ENCODE measurements around the gene ACOXL.

The ACOXL gene

DNA sequence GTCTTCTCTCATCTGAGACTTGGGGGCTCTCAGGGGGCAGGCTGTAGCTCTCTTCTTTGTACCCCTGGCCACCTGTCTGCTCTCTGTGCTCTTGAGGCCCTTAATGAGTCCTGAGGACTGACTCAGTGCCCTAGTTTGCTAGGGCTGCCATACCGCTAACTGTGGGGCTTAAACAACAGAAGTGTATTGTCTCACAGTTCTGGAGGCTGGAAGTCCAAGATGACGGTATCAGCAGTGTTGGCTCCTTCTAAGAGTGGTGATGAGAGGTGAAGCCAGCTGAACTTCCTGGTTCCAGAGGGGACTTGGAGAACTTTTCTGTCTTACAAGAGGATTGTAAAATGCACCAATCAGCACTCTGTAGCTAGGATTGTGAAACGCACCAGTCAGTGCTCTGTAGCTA, 67.0 kb downstream of the ACOXL start:
- no peak for DNase-seq (ENCODE audit: low spot score)

DNA sequence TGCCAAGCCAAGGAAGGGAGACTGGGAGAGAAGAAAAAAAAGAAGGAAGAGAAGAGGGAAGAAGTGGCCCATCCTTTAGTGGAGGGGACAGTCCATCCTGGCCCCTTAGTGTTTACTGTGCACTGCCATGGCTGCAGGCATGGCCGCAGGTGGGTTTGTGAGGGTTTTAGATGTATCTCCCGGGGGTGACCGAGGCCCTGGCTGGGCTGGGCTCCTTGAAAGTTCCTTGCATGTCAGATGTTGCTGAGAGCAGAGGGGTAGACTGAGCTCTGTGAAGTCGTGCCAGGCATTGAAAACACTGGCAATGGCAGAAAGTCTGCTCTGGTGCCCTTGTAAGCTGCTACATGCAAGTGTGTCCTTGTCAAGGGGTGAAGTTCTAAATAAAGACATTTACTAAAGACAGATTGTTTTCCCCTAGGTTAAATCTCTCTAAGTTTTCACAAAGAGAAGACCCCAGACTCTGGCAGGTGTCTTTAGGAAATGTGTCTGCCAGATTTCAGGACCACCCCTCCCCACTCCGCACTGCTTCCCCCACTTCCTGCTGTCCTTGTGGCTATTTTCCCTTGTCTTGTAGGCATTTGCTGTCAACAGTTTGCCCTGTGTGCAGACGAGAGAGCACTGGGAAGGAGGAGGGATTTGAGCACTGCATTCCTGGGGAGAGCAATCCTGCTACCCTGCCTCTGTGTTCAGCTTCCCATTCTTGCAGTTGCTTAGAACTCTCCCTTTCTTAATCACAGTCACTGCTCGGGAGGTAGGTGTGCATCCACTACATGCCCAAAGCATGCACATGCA, 68.4 kb downstream of the ACOXL start:
- TF ChIP-seq, protein P1, sequence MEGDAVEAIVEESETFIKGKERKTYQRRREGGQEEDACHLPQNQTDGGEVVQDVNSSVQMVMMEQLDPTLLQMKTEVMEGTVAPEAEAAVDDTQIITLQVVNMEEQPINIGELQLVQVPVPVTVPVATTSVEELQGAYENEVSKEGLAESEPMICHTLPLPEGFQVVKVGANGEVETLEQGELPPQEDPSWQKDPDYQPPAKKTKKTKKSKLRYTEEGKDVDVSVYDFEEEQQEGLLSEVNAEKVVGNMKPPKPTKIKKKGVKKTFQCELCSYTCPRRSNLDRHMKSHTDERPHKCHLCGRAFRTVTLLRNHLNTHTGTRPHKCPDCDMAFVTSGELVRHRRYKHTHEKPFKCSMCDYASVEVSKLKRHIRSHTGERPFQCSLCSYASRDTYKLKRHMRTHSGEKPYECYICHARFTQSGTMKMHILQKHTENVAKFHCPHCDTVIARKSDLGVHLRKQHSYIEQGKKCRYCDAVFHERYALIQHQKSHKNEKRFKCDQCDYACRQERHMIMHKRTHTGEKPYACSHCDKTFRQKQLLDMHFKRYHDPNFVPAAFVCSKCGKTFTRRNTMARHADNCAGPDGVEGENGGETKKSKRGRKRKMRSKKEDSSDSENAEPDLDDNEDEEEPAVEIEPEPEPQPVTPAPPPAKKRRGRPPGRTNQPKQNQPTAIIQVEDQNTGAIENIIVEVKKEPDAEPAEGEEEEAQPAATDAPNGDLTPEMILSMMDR (IDR thresholded peaks at IDR 0.05; ENCODE audit: extremely low read depth, missing control alignments) = no peak

More for the DNA sequence above, 67.0 kb downstream of the ACOXL start:
- TF ChIP-seq, protein P1 (IDR thresholded peaks at IDR 0.05; ENCODE audit: extremely low read depth, missing control alignments) = no peak

DNA sequence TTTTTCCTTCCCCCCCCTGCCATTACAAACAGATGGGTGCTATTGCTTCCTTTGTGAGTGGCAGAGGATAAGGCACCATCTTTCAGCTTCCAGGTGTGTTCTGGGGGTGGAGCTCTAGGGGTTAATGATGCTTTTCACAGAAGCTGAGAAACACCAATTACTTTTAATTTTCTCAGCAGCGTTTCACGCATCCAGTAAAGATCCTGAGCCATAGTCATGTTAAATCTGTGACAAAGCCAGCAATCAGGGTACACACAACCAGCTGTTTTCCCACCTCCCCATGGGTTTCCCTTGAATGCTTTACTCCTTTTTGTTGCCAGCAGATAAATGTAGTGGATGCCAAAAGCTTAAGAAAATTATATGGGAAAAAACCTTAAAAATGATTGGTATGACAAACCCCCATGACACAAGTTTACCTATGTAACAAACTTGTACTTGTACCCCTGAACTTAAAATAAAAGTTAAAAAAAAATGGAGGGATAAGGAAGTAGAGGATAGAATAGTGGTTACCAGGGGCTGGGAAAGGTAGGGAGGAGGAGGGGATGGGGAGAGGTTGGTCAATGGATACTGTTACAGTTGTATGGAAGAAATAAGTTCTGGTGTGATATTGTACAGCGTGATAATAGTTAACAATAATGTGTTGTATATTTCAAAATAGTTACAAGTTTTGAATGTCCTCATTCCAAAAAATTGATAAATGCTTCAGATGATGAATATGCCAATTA, 70.0 kb downstream of the ACOXL start:
- DNase-seq (ENCODE audit: low spot score) = no peak
- TF ChIP-seq, protein P1 (IDR thresholded peaks at IDR 0.05; ENCODE audit: extremely low read depth, missing control alignments) = no peak

More for the DNA sequence above, 68.4 kb downstream of the ACOXL start:
- no peak for DNase-seq (ENCODE audit: low spot score)

DNA sequence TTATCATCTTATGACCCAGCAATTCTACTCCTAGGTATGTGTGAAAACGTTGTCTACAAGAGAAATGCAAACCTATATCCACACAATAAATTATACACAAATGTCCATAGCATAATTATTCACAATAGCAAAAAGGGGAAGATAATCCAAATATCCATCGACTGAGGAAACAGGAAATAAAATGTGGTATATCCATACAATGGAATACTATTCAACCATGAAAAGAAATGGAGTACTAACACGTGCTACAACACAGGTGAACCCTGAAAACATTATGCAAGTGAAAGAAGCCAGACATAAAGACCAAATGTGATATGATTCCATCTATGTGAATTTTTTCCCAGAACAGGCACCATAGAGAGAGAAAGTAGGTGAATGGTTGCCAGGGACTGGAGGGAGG, 72.1 kb downstream of the ACOXL start:
- no peak for DNase-seq (ENCODE audit: low spot score)
- TF ChIP-seq, protein P1 (IDR thresholded peaks at IDR 0.05; ENCODE audit: extremely low read depth, missing control alignments) = no peak

DNA sequence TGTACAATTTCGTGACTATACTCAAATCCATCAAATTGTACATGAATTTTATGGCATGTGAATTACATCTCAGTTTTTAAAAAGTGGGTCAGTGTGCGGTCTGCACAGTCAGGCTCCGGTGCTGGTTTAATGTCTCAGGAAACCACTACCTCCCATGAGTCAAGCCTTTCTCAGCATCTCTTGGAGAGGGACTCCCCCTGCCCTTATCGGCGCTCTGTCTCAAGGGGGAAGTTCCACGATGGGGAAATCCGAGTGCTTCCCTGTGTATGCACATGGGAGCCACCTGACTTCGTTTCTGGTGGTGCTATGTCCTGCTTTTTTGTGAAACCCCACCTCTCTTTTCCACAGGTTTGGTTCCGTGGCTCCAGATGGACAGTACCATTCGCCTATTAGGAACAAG, 72.5 kb downstream of the ACOXL start:
- TF ChIP-seq, protein P1 (IDR thresholded peaks at IDR 0.05; ENCODE audit: extremely low read depth, missing control alignments) = no peak
- DNase-seq (ENCODE audit: low spot score) = peak; percentile 72

DNA sequence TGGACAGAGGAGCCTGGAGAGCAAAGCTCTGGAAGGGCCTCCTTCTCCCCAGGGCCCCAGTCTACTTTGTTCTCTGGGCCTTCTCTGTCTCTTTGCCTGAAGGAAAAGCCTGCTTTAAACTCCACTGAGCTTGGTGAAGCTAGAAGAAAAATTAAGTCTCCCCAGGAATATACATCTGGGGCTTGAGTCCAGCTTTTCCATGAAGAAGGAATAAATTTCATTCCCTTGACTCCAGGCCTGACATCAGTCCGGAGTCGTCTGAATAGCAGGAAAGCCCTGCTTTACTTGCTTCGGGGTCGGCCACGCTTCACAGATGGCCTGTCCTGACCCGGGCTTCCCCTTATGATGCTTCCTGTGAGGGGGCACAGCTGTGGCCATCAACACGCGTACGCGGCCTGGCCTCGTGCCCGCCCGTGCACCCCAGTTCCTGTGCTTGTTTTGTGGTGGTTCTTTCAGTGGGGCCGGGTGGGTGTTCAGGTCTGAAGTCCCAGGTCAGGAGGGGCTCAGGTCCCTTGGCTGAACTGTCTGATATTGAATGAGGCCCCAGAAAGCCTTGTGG, 73.6 kb downstream of the ACOXL start:
- TF ChIP-seq, protein P1 (IDR thresholded peaks at IDR 0.05; ENCODE audit: extremely low read depth, missing control alignments) = no peak
- peak; percentile 23 for DNase-seq (ENCODE audit: low spot score)

DNA sequence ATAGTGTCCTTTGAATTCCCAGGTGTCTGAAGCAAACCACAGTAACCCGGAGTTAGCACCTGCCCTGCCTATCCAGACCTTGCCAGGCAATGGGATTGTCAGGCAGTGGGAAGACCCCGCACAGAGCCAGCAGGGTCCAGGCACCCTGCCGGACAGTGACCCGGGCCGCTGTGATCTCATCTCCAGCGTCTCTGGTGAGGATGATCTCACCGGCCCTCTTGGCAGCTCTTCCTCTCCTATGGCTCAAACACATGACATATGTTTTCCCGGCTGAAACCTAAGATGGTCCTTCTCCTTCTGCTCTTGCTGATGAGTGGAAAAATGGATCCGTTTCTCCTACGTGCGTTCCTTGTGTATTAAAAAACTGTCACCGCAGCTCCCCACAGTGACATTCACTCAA, 75.1 kb downstream of the ACOXL start:
- no peak for DNase-seq (ENCODE audit: low spot score)
- TF ChIP-seq, protein P1 (IDR thresholded peaks at IDR 0.05; ENCODE audit: extremely low read depth, missing control alignments) = no peak
